ENCODE measurements around the gene MRPL58. TPM values are rescaled to one million over a fixed set of nuclear protein-coding genes. Genes with fewer than 3 reads are reported as not detected.

The MRPL58 gene
- total and polyA plus RNA-seq, 7 donors: 50.4 to 80.6 (median 64.1) TPM

- no peak overlapping the region for H3K27ac ChIP-seq
- intact Hi-C loops (cut with DNase I): no loop called here
- WGBS, 3 donors: 77 to 94% (median 92%) methylated on average over 8 of the region's 8 CpGs
- no peak for ATAC-seq
- TF ChIP-seq CTCF (IDR thresholded peaks at IDR 0.05): no peak
- peaks cover 14% of the 10 kb centered on the region for H3K4me1 ChIP-seq
- no peak for DNase-seq
- no peaks in the 10 kb centered on the region for H3K36me3 ChIP-seq (ENCODE audit: insufficient read depth in 1 of 2, low read depth in 1 of 2)
- no peak overlapping the region for H3K4me3 ChIP-seq
- no peaks in the 10 kb centered on the region for H3K27me3 ChIP-seq (ENCODE audit: insufficient read depth in 3 of 3, low read length in 2 of 3)
- H3K9me3 ChIP-seq: no peaks in the 10 kb centered on the region
Observed at GRCh38 chr17:75030161-75030560, 17.7 kb downstream of the MRPL58 start.

- no peaks in the 10 kb centered on the region for H3K9me3 ChIP-seq
- no peak for TF ChIP-seq CTCF (IDR thresholded peaks at IDR 0.05)
- H3K36me3 ChIP-seq (ENCODE audit: insufficient read depth in 1 of 2, low read depth in 1 of 2): peaks cover 0 to 4% of the 10 kb centered on the region in 2 donors
- DNase-seq: peak; percentile 76 to 86
- ATAC-seq: peak in 2 of 4 donors; percentile 20
- no peaks in the 10 kb centered on the region for H3K27me3 ChIP-seq (ENCODE audit: insufficient read depth in 3 of 3, low read length in 2 of 3)
- peak overlapping the region; percentile 78 for H3K4me3 ChIP-seq
- peaks cover 30% of the 10 kb centered on the region for H3K4me1 ChIP-seq
- H3K27ac ChIP-seq: peak overlapping the region; percentile 30
- WGBS, 3 donors: 9 to 14% (median 11%) methylated on average over 10 of the region's 10 CpGs
- intact Hi-C loops (cut with DNase I): no loop called here
Observed at GRCh38 chr17:75031972-75032719, 19.7 kb downstream of the MRPL58 start.

GRCh38 chr17:75032720-75033280 lies 20.3 kb downstream of the MRPL58 start:
- Histone ChIP-seq H3K36me3 (ENCODE audit: insufficient read depth in 1 of 2, low read depth in 1 of 2) (peaks cover 0 to 9% of the 10 kb centered on the region in 2 donors), H3K27me3 (ENCODE audit: insufficient read depth in 3 of 3, low read length in 2 of 3) (no peaks in the 10 kb centered on the region), H3K9me3 (no peaks in the 10 kb centered on the region), H3K4me3 (peak overlapping the region; percentile 78), H3K4me1 (peaks cover 30% of the 10 kb centered on the region), H3K27ac (no peak overlapping the region)
- ATAC-seq (no peak), DNase-seq (peak in 1 of 2 donors; percentile 30)
- intact Hi-C loops (cut with DNase I): no loop called here
- WGBS, 3 donors: 2 to 4% (median 4%) methylated on average over 13 of the region's 13 CpGs
- TF ChIP-seq CTCF (IDR thresholded peaks at IDR 0.05): no peak

- H3K36me3 ChIP-seq (ENCODE audit: insufficient read depth in 1 of 2, low read depth in 1 of 2): peaks cover 0 to 17% of the 10 kb centered on the region in 2 donors
- no peaks in the 10 kb centered on the region for H3K27me3 ChIP-seq (ENCODE audit: insufficient read depth in 3 of 3, low read length in 2 of 3)
- WGBS, 3 donors: 1% methylated on average over 36 of the region's 36 CpGs
- peak overlapping the region; percentile 87 for H3K27ac ChIP-seq
- DNase-seq (peak; percentile 88 to 94), ATAC-seq (peak; percentile 73 to 82 (median 76))
- intact Hi-C loops (cut with DNase I): no loop called here
- peak overlapping the region; percentile 78 for H3K4me3 ChIP-seq
- no peak for TF ChIP-seq CTCF (IDR thresholded peaks at IDR 0.05)
- H3K9me3 ChIP-seq: no peaks in the 10 kb centered on the region
- peaks cover 30% of the 10 kb centered on the region for H3K4me1 ChIP-seq
Observed at GRCh38 chr17:75033346-75034235, 21.1 kb downstream of the MRPL58 start.
